ENCODE results near the gene CTF1. TPM values are rescaled to one million over a fixed set of nuclear protein-coding genes. Genes with fewer than 3 reads are reported as not detected.
A peak's percentile ranks its signal among the peaks of the same experiment; 100 is the strongest.

The CTF1 gene
- total RNA-seq, 1 donor from 2014 or later, result 7.5 TPM

DNA sequence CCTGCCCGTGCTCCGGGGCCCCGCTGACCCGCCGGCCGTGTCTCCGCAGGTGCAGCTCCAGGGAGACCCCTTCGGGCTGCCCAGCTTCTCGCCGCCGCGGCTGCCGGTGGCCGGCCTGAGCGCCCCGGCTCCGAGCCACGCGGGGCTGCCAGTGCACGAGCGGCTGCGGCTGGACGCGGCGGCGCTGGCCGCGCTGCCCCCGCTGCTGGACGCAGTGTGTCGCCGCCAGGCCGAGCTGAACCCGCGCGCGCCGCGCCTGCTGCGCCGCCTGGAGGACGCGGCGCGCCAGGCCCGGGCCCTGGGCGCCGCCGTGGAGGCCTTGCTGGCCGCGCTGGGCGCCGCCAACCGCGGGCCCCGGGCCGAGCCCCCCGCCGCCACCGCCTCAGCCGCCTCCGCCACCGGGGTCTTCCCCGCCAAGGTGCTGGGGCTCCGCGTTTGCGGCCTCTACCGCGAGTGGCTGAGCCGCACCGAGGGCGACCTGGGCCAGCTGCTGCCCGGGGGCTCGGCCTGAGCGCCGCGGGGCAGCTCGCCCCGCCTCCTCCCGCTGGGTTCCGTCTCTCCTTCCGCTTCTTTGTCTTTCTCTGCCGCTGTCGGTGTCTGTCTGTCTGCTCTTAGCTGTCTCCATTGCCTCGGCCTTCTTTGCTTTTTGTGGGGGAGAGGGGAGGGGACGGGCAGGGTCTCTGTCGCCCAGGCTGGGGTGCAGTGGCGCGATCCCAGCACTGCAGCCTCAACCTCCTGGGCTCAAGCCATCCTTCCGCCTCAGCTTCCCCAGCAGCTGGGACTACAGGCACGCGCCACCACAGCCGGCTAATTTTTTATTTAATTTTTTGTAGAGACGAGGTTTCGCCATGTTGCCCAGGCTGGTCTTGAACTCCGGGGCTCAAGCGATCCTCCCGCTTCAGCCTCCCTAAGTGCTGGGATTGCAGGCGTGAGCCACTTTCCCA is 5.9 kb downstream of the CTF1 start:
- DNase-seq (peak; percentile 90), ATAC-seq (peak; percentile 89)
- intact Hi-C loops (cut with micrococcal nuclease), result no loop called here

DNA sequence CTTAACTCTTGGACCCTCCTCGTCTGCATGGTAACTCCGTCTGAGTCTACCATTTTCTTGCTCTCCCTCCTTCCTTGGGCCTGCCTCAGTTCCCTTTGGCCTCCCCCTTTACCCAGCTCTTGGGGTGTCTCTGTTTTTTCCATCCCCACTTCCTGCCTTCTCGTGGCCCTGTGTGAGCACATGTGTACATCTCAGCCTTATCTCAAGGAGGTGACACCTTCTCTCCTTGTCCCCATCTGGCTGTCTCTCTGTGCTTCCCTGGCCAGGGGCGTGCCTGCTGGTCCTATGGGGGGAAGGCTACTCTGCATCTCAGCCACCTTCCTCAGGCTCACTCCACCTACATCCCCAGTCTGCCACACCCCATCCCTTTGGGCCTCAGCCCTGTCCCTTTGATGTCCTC is 6.6 kb downstream of the CTF1 start:
- DNase-seq (no peak), ATAC-seq (no peak)
- intact Hi-C loops (cut with micrococcal nuclease), result no loop called here

DNA sequence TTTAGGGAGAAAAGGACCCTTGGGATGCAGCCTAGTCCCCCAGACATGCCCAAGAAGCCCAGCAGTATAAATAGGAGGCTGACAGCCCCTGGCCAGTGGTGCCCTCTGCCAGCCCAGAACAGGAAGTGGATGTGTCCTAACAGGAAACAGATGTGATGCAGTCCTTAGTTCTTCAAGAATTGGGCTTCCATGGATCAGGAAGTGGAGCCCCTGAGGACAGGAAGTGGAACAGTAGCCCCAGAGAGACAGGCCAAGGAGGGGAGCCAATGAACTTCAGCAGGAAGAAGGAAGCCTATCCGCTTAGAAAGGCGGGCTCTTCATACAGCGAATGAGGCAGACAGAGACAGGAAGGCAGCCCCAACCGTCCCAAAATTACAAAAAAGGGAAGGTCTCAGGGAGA is 7.2 kb downstream of the CTF1 start:
- intact Hi-C loops (cut with micrococcal nuclease), result no loop called here
- ATAC-seq (peak; percentile 42), DNase-seq (no peak)

DNA sequence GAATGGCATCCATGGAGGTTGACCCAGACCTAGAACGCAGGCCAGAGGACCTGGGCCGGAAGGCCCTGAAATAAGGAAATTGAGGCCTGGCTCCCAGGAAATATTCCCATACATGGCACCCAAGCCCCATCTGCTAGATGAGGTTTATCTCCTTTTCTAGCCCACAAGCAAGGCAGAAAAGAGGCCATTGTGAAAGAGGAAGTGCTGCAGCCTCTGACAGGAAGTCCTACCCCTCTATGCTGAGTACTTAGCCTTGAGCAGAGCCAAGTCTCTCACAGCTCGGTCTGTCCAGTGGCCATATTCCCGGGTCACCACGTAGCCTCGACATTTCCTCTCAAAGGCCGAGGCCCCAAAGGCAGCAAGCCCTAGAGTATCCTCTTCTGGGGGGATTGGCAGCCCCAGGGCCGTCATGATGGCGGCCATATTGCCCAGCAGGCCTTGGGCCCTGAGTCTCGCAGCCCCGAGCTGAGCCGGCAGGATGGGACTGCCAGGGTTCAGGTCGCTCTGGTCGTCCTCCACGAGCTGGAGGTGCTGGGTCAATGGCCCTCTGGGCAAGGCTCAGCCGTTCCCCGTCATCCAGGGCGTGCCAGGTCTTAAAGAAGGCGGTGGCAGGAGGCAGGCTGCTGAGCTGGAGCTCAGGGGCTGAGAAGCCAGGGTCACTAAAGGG is 7.8 kb downstream of the CTF1 start:
- intact Hi-C loops (cut with micrococcal nuclease), result no loop called here
- DNase-seq (no peak), ATAC-seq (no peak)

DNA sequence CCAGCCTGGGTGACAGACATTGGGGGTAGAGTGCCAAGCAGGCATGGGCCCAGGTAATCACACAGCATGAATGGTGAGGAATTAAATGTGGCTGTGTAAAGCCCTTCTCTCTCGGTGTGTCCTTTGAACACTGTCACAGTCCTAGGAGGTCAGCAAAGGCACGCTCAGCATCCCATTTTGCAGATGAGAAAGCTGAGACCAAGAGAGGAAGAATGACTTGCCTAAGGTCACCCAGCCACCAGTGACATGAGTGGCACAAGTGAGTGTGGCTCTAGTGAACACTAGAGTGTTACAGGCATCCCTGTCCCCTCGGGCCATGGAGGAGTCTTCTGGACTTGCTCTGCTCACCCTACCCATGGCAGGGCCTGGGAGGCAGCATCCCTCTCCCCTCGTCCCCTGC is 10.7 kb downstream of the CTF1 start:
- no peak for DNase-seq
- no peak for ATAC-seq
- intact Hi-C loops (cut with micrococcal nuclease), result no loop called here

DNA sequence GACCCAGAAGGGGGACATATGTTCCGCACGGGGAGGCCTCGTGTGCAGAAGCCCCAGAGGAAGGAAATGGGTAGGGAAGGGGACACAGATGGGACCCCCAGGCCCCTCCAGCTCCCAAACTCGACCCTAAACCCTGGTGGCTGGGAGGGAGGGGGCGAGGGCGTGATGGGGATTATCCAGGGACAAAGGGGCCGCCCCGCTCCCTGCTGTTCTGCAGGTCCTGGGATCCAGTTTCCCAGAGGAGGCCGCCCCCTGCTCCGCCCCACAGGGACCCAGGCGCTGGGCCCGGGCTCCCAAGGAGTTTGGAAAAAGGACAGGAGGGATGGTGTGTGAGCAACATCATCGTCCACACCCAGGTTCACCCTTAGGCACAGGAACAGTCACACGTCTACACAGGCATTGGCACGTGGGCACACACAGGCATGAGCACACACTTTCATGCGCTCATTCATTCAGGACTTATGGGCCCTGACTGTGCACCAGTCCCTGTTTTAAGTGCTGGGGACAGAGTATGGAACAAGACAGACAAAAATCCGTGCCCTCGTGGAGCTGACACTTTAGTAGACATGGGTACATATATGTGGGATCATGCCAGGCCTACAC is 14.1 kb downstream of the CTF1 start:
- ATAC-seq (no peak), DNase-seq (no peak)
- intact Hi-C loops (cut with micrococcal nuclease), result no loop called here

DNA sequence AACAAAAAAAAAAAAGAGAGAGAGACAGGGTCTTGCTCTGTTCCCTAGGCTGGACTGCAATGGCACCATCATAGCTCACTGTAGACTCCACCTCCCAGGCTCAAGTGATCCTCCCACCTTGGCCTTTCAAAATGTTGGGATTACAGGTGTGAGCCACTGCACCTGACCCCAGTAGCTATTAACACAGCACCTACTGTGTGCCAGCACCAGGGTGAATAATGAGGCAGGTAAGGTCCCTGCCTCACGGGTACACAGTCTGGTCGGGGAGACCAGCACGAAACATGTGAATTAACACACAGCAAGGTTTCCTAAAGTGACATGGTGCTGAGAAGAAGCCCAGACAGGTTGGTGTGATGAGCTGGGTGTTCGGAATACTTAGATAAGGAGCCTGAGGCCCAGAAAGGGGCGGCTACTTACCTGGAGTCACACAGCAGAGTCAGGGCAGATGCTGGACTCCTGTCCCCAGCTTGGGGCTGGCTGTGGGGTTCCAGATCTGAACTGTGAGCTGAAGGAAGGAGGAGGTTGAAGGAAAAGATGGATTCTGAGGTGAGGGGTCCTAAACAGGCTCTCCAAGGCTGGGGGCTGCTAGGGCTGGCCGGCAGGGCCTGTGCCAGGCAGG is 16.5 kb downstream of the CTF1 start:
- ATAC-seq (no peak), DNase-seq (no peak)
- intact Hi-C loops (cut with micrococcal nuclease), result no loop called here

DNA sequence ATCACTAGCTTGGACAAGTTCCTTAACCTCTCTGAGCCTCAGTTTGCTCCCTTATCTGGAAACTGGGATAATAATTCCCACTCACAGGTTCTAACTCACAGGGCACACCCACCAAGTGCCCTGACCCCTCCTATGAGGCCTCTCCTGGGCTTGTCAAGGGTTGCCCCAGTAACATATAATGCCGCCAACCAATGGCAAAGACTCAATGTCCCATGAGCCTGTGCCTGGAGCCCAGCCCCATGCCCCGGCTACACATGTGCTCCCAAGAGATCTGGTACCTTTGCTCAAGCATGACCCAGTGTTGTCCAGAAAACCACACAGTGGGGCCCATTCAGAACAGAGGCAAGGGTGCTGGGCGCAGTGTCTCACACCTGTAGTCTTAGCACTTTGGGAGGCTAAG is 18.4 kb downstream of the CTF1 start:
- no peak for ATAC-seq
- intact Hi-C loops (cut with micrococcal nuclease), result no loop called here
- DNase-seq, result no peak

DNA sequence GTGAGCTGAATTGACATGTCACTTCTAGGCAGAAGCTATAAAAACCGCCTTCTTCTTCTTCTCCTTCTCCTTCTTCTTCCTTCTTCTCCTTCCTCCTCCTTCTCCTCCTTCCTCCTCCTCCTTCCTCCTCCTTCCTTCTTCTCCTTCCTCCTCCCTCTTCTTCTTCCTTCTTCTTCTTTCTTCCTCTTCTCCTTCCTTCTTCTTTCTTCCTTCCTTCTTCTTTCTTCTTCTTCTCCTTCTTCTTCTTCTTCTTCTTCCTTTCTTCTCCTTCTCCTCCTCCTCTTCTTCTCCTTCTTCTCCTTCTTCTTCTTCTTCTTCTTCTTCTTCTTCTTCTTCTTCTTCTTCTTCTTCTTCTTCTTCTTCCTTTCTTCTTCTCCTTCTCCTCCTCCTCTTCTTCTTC is 22.2 kb downstream of the CTF1 start:
- ATAC-seq, result no peak
- intact Hi-C loops (cut with micrococcal nuclease), result no loop called here
- DNase-seq, result no peak

DNA sequence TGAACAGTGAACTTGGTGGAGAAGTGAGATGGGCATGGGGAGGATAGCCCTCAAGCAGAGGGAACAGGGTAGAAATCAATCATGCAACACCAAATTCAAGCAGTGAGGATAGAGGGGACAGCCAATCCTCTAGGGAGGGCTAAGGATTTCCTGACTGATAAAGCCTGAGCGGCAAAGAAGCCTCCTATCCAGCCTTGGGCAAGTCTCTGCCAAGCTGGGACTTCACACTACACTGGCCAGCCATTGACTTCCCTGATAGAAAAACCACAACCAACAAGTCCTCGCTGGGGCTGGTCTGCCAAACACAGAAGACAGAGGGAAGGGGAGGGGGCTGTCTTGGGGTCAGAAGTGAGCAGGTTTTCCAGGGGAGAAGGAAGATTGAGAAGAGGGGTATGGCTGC is 24.5 kb downstream of the CTF1 start:
- ATAC-seq, result no peak
- intact Hi-C loops (cut with micrococcal nuclease), result no loop called here
- no peak for DNase-seq

DNA sequence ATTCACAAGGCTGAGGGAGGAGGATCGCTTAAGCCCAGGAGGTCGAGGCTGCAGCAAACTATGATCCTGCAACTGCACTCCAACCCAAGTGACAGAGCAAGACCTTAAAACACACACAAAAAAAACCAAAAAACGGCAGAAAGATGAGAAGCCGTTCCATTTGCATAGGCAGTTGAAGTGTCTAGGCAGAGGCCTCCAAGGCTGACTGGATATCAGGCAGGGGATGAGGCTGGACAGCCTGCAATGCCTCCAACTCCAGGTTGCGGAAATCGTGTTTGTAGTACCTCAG is 25.0 kb downstream of the CTF1 start:
- intact Hi-C loops (cut with micrococcal nuclease), result no loop called here
- DNase-seq (no peak), ATAC-seq (no peak)

DNA sequence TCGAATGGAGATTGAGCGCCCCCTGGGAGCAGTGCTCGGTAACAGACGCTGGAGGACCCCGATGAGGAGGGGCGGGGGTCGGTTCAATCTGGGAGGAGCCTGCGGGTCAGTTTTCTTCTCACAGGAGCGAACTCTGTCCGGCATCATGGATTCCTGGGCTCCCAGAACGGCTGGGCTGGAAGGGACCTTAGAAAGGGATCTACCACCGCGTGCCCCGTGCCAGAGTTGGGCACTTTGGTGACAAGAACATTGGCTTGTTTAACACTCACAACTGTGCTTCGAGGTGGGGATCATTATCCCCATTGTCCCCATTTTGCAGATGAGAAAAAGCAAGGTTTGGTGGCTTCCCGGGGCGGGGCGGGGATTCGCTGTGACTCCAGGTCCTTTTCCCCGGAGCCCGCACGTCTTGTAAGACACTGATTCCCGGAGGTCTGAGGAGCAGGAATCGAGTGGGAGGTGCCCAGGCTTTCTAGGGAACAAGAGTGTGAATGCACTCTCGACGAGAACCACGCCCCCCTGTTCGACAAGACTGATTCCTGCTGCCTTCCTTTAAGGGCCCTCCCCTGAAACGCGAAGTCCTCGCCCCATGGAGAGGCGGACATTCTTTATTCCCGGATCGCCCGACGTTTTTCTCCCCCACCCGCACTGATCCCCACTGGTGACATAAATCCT is 25.5 kb downstream of the CTF1 start:
- intact Hi-C loops (cut with micrococcal nuclease), result no loop called here

DNA sequence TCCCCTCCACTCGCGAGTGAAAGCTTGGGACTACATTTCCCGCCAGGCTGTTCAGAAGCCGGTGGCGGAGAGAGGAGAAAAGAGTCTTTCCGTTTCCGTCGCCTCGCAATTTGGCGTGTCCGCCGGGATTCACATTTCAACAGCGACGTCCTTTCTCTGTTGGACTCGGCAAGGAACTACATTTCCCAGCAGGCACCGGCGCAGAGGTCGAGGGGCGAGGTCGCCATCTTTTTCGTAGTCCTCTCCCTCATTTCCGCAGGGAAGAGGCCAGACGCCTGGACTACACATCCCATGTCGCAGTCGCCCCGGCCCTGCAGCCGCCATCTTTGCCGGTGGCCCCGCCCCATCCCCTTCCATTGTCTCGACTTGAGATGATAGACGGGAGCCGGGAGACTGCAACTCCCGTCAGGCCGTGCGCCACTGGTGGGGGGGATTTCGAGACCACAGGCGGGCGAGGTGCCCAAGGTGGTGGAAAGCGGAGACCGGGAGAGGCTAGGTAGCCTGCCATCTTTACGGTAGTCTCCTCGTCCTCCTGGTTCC is 26.1 kb downstream of the CTF1 start:
- intact Hi-C loops (cut with micrococcal nuclease), result no loop called here
- ATAC-seq (peak; percentile 83), DNase-seq (peak; percentile 99)

More for the DNA sequence above, 25.5 kb downstream of the CTF1 start:
- ATAC-seq (peak; percentile 26), DNase-seq (peak; percentile 90)

DNA sequence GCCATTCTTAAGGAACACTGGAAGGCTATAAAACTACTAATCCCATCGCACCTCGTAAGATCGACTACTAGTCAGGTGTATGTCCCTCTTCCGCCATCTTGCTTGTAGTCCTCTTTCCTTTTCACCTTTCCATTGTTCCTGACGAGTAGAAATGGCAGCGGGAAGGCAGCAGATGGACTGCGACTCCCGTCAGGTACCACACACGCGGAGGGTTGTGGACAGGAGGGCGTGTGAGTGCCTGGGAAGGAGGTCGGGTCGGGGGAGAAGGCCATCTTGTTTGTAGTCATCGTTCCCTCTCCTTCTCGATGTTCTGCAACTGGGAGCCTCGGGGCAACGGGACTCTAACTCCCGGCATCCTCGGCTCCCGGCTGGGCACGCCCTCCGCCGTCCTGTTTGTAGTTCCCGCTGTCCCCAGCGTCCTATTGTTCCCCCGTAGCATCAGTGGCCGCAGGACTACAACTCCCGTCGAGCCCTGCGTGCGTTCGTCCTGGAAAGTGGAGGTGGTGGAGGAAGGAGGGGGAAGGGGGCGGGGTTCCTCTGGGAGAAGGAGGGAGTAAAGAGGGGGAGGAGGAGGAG is 26.6 kb downstream of the CTF1 start:
- intact Hi-C loops (cut with micrococcal nuclease), result no loop called here
- ATAC-seq (peak; percentile 81), DNase-seq (peak; percentile 99)

DNA sequence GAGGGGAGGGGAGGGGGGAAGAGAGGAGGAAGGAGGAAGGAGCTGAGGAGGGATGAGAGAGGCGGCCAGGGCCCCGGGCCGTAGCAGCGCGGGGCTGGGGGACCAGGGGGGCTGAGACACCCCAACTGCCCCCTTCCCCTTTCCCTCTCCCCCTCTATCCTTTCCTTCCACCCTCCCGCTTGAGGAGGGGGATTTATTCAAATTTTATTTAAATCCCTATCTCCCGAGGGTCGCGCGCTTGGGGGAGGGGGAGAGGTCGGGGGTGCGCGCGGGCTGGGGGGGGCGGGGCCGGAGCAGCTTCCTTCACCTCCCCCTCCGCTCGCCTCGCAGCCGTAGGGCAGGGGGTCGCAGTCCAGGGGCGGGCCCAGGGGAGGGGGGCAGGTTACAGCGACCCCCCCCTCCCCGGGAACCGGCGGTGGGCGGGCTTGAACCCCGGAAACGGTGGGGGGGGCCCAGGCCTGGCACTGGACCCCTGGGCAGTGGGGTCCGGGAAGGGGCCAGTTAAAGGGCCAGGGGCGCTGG is 27.2 kb downstream of the CTF1 start, which contains the start of gene FBXL19:
Gene FBXL19 (plus strand): TSS at position 19 of the 522 bp plus-strand sequence. CDS start 2,183 bp downstream, outside the sequence.
- intact Hi-C loops (cut with micrococcal nuclease), result no loop called here
- peak; percentile 60 for DNase-seq
- ATAC-seq, result no peak

DNA sequence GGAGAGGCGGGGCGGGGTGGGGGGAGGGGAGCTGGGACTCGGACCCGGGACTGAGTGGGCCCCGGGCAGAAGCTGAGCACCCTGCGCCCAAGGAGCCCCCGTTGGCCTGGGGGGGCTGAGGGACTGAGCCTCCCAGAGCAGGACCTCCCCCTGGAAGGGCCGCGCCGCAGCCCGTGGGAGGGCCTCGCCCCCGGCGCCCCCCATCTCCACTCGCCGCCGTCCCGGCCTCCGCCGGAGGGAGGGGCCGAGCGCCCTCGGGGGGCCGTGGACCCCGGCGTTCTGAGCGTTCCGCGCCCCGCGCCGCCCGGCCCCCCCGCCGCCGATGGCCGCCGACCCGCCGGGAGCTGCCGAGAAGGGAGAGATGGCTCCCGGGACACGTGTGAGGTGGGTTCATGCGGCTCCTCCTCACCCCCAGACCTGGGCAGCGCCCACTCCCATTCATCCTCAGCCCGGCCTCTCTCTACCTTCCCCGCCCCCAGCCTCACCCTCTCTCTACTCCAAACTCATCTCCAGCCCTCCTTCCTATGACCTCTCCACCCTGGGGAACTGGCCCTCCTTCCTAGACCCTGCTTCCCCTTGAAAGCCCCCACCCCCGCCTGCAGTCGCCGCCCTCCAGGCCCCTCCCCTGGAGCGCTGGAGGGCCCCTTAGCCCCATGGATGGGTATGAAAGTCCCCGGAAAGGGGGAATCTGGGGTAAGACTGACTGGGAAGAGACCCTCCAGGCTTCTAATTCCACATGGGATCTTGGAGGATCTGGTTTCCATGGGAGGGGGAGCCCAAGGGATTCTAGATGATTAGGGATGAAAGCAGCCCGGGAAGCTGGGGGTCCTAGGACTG is 27.9 kb downstream of the CTF1 start:
- intact Hi-C loops (cut with micrococcal nuclease), result no loop called here
- no peak for ATAC-seq
- peak; percentile 54 for DNase-seq

DNA sequence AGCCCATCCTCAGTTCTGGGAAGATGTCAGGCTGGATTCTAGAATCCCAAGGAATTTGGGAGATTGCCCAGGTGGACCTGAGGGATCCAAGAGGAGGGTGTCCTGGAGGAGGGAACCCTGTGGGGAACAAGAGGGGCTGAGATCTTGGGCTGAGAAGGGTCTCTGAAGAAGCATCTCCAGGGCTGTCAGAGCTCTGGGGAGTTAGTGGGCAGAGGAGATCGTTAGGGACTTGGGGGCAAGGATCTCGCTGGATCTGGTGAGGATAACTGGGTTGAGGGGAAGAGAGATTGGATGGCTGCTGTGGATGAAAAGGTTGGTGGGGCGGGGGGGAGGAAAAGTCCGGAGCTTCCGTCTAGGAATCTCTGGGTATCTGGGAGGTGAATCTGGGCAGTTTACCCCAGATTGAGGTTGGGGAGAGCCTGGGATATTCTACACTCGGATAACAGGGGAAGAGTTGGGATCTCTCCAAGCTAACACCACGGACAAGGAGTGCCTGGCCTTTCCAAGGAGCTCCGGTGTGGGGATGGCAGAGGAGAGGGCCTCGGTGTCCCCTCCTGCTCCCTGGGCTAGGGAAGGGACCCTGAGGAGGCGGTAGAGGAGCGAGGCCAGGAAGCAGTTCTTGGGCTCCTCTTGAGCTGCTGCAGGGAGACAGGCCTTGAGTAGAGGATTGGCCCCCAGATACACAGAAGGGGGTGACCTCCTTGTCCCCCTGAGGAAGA is 28.7 kb downstream of the CTF1 start:
- no peak for DNase-seq
- no peak for ATAC-seq
- intact Hi-C loops (cut with micrococcal nuclease), result no loop called here
